GM19035 (cell line): Measurements from ENCODE around the gene PLA2G6.
"Not testable (repeated sequence)": the region's sequence is repeated elsewhere in the genome, so short reads cannot be mapped to it uniquely, and the experiment has no call there.

Source experiments
- ATAC-seq: cut with Tn5 transposase; IDR thresholded peaks from one replicate; pipeline ENCODE4 v1.9.1; 2021; ENCODE audit not compliant: unreplicated experiment

PLA2G6 gene

GRCh38 chr22:38169116-38169515, 12.5 kb downstream of the PLA2G6 start:
- ATAC-seq = no peak

- ATAC-seq = no peak
Observed at GRCh38 chr22:38167988-38168407, 13.6 kb downstream of the PLA2G6 start.

GRCh38 chr22:38165922-38166593, 15.6 kb downstream of the PLA2G6 start:
- no peak for ATAC-seq

GRCh38 chr22:38164551-38164918, 17.1 kb downstream of the PLA2G6 start:
- ATAC-seq = no peak

GRCh38 chr22:38163844-38164550, 17.6 kb downstream of the PLA2G6 start:
- no peak for ATAC-seq

- no peak for ATAC-seq
Observed at GRCh38 chr22:38162881-38163843, 18.5 kb downstream of the PLA2G6 start.

GRCh38 chr22:38155703-38156102, 25.9 kb downstream of the PLA2G6 start:
- ATAC-seq = no peak

GRCh38 chr22:38154563-38154915, 27.1 kb downstream of the PLA2G6 start:
- ATAC-seq = not testable (repeated sequence)

- ATAC-seq = no peak
Observed at GRCh38 chr22:38153821-38154562, 27.6 kb downstream of the PLA2G6 start.

- ATAC-seq = no peak
Observed at GRCh38 chr22:38151126-38151500, 30.5 kb downstream of the PLA2G6 start.

- no peak for ATAC-seq
Observed at GRCh38 chr22:38148245-38148644, 33.4 kb downstream of the PLA2G6 start.

GRCh38 chr22:38146166-38146565, 35.5 kb downstream of the PLA2G6 start:
- ATAC-seq = not testable (repeated sequence)

GRCh38 chr22:38144025-38144405, 37.6 kb downstream of the PLA2G6 start:
- ATAC-seq = no peak

- ATAC-seq = no peak
Observed at GRCh38 chr22:38142606-38143005, 39.0 kb downstream of the PLA2G6 start.

- ATAC-seq = no peak
Observed at GRCh38 chr22:38141217-38141973, 40.2 kb downstream of the PLA2G6 start.

- ATAC-seq = no peak
Observed at GRCh38 chr22:38139901-38140300, 41.7 kb downstream of the PLA2G6 start.

- no peak for ATAC-seq
Observed at GRCh38 chr22:38138961-38139360, 42.7 kb downstream of the PLA2G6 start.

GRCh38 chr22:38137876-38138687, 43.5 kb downstream of the PLA2G6 start:
- no peak for ATAC-seq

GRCh38 chr22:38136607-38137006, 45.0 kb downstream of the PLA2G6 start:
- no peak for ATAC-seq
